ENCODE results near the gene DUS4L.

DUS4L gene

DNA sequence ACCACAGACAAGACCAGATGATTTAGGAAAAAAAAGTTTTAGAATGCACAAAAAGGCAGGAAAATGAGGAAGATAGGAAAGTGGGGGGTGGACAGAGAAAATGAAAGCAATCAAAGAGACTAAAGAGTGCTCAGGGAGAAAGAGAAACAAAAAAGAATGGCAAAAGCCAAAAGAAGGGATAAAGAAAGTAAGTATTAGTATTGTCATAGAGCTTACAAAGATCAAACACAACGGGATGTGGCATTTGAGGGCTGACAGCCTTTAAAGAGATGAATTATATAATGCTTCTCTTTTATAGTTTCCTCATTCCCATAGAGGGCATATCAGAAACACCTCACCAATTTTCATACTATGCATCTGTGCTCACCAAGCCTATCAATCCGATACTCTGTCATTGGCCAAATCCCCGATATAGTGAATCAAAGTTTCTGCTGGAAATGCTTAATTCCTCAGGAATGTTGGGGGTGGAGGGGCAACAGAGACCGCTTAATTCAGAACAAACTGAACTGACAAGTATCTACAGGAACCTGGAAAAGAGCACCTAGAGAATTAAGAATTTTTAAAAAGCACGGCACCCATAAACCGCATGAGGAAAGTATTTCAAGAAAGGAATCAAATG is 2.8 kb upstream of the DUS4L start:
- TF ChIP-seq, protein P1, sequence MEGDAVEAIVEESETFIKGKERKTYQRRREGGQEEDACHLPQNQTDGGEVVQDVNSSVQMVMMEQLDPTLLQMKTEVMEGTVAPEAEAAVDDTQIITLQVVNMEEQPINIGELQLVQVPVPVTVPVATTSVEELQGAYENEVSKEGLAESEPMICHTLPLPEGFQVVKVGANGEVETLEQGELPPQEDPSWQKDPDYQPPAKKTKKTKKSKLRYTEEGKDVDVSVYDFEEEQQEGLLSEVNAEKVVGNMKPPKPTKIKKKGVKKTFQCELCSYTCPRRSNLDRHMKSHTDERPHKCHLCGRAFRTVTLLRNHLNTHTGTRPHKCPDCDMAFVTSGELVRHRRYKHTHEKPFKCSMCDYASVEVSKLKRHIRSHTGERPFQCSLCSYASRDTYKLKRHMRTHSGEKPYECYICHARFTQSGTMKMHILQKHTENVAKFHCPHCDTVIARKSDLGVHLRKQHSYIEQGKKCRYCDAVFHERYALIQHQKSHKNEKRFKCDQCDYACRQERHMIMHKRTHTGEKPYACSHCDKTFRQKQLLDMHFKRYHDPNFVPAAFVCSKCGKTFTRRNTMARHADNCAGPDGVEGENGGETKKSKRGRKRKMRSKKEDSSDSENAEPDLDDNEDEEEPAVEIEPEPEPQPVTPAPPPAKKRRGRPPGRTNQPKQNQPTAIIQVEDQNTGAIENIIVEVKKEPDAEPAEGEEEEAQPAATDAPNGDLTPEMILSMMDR (IDR thresholded peaks at IDR 0.05; ENCODE audit: low read length, missing control alignments), result no peak
- DNase-seq (ENCODE audit: low read depth), result no peak
- no peak overlapping the region for H3K4me3 ChIP-seq (replicated peaks; ENCODE audit: low read depth, low read length)

DNA sequence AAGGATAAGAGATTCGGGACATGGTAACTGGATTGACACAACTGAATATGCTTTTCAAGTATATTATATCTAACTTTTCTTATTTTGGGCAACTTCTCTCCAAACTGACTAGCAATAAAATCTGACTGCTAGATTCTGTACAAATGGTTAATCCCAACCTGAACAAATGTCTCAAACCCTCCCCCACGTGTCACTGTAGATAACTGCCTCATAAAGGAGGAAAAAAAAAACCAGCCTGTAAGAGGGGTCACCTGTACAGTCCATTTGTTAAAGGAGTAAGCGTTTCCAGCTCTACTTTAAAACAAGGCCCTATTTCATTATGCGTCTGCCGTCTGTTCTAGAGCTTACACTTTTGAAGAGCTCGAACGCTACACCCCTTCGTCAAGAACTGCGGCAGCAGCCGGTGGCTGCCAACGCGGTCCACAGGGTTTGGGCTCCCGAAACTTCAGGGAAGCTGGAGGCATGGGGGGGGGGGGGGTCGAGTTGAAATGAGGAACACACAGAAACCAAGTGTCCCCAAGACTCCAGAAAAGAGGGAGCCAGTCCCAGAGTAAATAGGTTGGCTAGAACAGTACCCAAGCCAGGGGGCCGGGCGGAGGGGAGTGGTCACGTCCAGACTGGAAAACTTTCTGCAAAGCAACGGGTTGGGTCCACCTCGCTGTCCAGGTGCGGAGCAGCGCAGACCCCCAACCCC is 543 bp upstream of the DUS4L start:
- peak overlapping the region; percentile 92 for H3K4me3 ChIP-seq (replicated peaks; ENCODE audit: low read depth, low read length)
- DNase-seq (ENCODE audit: low read depth), result no peak
- TF ChIP-seq, protein P1 (IDR thresholded peaks at IDR 0.05; ENCODE audit: low read length, missing control alignments), result no peak

GRCh38 chr7:107564553-107565298 is 955 bp downstream of the DUS4L start:
- H3K4me3 ChIP-seq (replicated peaks; ENCODE audit: low read depth, low read length), result peak overlapping the region; percentile 92
- TF ChIP-seq, protein P1 (IDR thresholded peaks at IDR 0.05; ENCODE audit: low read length, missing control alignments), result no peak
- DNase-seq (ENCODE audit: low read depth), result peak; percentile 76

DNA sequence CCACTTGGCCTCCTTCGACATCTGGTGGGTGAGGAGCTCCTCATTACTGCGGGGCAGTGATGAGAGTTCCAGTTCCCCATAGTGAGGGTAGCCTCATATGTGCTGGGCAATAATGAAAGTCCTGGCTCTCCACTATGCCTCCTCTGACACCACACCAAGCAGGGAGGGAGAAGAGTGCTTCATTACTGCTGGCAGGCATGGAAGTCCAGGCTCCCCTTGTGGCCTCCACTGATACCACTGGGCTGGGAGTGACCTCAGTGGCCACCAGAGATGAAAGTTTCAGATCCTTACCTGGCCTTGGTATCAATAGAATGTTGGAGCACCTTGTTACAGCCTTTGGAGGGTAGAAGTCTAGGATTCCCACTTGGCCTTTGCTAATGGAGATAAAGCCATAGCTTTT is 6.5 kb downstream of the DUS4L start:
- TF ChIP-seq, protein P1 (IDR thresholded peaks at IDR 0.05; ENCODE audit: low read length, missing control alignments), result no peak
- no peak overlapping the region for H3K4me3 ChIP-seq (replicated peaks; ENCODE audit: low read depth, low read length)
- DNase-seq (ENCODE audit: low read depth), result no peak

- no peak overlapping the region for H3K4me3 ChIP-seq (replicated peaks; ENCODE audit: low read depth, low read length)
- no peak for DNase-seq (ENCODE audit: low read depth)
- TF ChIP-seq, protein P1 (IDR thresholded peaks at IDR 0.05; ENCODE audit: low read length, missing control alignments), result no peak
Measured at GRCh38 chr7:107573537-107573936, 9.8 kb downstream of the DUS4L start.

DNA sequence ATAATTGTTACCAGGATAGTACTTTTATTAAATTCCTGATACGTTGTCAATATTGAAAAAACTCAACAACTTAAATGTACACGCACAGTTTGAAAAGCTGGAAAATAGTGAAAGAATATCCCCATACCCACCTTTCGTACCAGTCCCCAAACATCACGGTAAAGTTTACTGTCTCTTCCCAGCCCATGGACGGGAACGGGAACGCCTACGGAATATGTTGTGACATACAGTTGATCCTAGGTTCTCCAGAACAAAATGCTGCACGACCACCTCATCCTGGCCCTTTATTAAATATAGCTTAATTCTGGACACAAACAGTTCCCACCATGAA is 15.7 kb downstream of the DUS4L start:
- DNase-seq (ENCODE audit: low read depth), result no peak
- TF ChIP-seq, protein P1 (IDR thresholded peaks at IDR 0.05; ENCODE audit: low read length, missing control alignments), result no peak
- peak overlapping the region; percentile 87 for H3K4me3 ChIP-seq (replicated peaks; ENCODE audit: low read depth, low read length)

All from fibroblast of pulmonary artery (primary cell).